A549 (cell line): ENCODE data around the gene CACNA2D4. TPM values are rescaled to one million over a fixed set of nuclear protein-coding genes. Genes with fewer than 3 reads are reported as not detected.

ENCODE experiments used
- ATAC-seq, 2 experiments: fragments of 200-7000 bp in 1 of 2; fragments of >200 bp in 1 of 2; cut with Nextera tagmentation in 1 of 2; cut with Tn5 transposase in 1 of 2; 3 replicates each; pipeline versions ENCODE4 v1.8.0 to v1.9.1; 2018 to 2020; ENCODE audit warnings: mild to moderate bottlenecking in 1 of 2, moderate library complexity in 1 of 2
- CTCF ChIA-PET: fragments of 300-600 bp; sonication (Branson Sonifier 250); formaldehyde crosslinking; extraction: SDS; loops from one replicate; lab custom pipeline; 2021; ENCODE audit warnings: antibody characterized with exemption, inconsistent platforms; lab: Yijun Ruan, JAX
- POLR2A ChIA-PET: fragments of 350-600 bp; formaldehyde crosslinking; extraction: SDS; loops from one replicate; lab custom pipeline; 2021; ENCODE audit warnings: antibody characterized with exemption, inconsistent platforms; lab: Yijun Ruan, JAX
- DNase-seq, 2 experiments: peaks; one replicate each; pipeline versions ENCODE4 v3.0.0 to v3.0.0-alpha.2; 2011 to 2016; ENCODE audit warnings: low read depth in 1 of 2, low spot score in 1 of 2
- FAIRE-seq: peaks from 2 replicates; lab custom pipeline; 2011; peaks lifted over from hg19 to GRCh38; lab: Jason Lieb, UNC
- H3K27ac ChIP-seq, 2 experiments: fragments of >200 bp; sonication (Bioruptor Twin); formaldehyde crosslinking; 3 replicates each; pipeline ENCODE4 v1.5.1; 2016 to 2017
- H3K4me1 ChIP-seq: fragments of >200 bp; sonication (Bioruptor Twin); formaldehyde crosslinking; 3 replicates; pipeline ENCODE4 v1.6.1; 2016
- H3K4me2 ChIP-seq: fragments of >200 bp; sonication (Bioruptor Twin); formaldehyde crosslinking; 3 replicates; pipeline ENCODE4 v1.6.1; 2016
- H3K4me3 ChIP-seq: fragments of >200 bp; sonication (Bioruptor Twin); formaldehyde crosslinking; 3 replicates; pipeline ENCODE4 v1.5.1; 2016
- H3K9me3 ChIP-seq: fragments of >200 bp; sonication (Bioruptor Twin); formaldehyde crosslinking; 3 replicates; pipeline ENCODE4 v1.6.1; 2016
- CHD2 ChIP-seq: fragments of 150-350 bp; IDR thresholded peaks from 2 replicates; pipeline ENCODE4 v1.6.1; 2014; ENCODE audit warnings: low read length; ENCODE audit not compliant: partially characterized antibody
- CHD4 ChIP-seq: fragments of 200-600 bp; sonication (generic); IDR thresholded peaks from 2 replicates; pipeline ENCODE4 v1.6.1; 2016; ENCODE audit warnings: antibody characterized with exemption, mild to moderate bottlenecking, borderline replicate concordance
- CTCF ChIP-seq: fragments of >200 bp; sonication (Bioruptor Twin); formaldehyde crosslinking; IDR thresholded peaks from 3 replicates; pipeline ENCODE4 v1.5.1; 2016
- EHF ChIP-seq: fragments of 250-450 bp; sonication (Bioruptor Pico); IDR thresholded peaks from 2 replicates; pipeline ENCODE4 v1.5.0; 2020; ENCODE audit warnings: mild to moderate bottlenecking
- GATA3 ChIP-seq: IDR thresholded peaks from 2 replicates; pipeline ENCODE4 v1.6.1; 2012; ENCODE audit warnings: borderline replicate concordance
- HEYL ChIP-seq: fragments of 250-450 bp; sonication (Bioruptor Pico); IDR thresholded peaks from 2 replicates; pipeline ENCODE4 v1.8.0; 2021; ENCODE audit warnings: mild to moderate bottlenecking, moderate library complexity
- HOXA7 ChIP-seq: fragments of 250-450 bp; sonication (Bioruptor Pico); IDR thresholded peaks from 2 replicates; pipeline ENCODE4 v1.5.0; 2020; ENCODE audit warnings: mild to moderate bottlenecking, moderate library complexity
- JUN ChIP-seq, 2 experiments: fragments of >200 bp; sonication (Bioruptor Twin); formaldehyde crosslinking; IDR thresholded peaks; 2 replicates in 1 of 2; 3 replicates in 1 of 2; pipeline ENCODE4 v1.6.1; 2016 to 2017
- KDM5A ChIP-seq: fragments of 200-600 bp; sonication (generic); IDR thresholded peaks from 2 replicates; pipeline ENCODE4 v1.6.1; 2016; ENCODE audit warnings: antibody characterized with exemption, mild to moderate bottlenecking
- MAX ChIP-seq: IDR thresholded peaks from 2 replicates; pipeline ENCODE4 v1.6.1; 2012
- POLR2A ChIP-seq: IDR thresholded peaks from 2 replicates; pipeline ENCODE4 v1.6.1; 2012; ENCODE audit warnings: mild to moderate bottlenecking, low read length
- POLR2AphosphoS2 ChIP-seq: conservative IDR thresholded peaks from 2 replicates; pipeline ENCODE4 v1.6.1; 2012; ENCODE audit warnings: low read length, improper control_type of control experiment, inconsistent platforms
- REST ChIP-seq: fragments of 200-600 bp; sonication (generic); IDR thresholded peaks from 2 replicates; pipeline ENCODE4 v1.6.1; 2016; ENCODE audit warnings: antibody characterized with exemption, mild to moderate bottlenecking, moderate library complexity
- RNF2 ChIP-seq: fragments of 200-600 bp; sonication (generic); IDR thresholded peaks from 2 replicates; pipeline ENCODE4 v1.6.1; 2016; ENCODE audit warnings: low read depth, mild to moderate bottlenecking, antibody characterized with exemption, moderate library complexity, borderline replicate concordance
- SMC3 ChIP-seq: fragments of >200 bp; sonication (Bioruptor Twin); formaldehyde crosslinking; IDR thresholded peaks from 3 replicates; pipeline ENCODE4 v1.6.1; 2018; ENCODE audit warnings: inconsistent platforms
- TFCP2L1 ChIP-seq: fragments of 250-450 bp; sonication (Bioruptor Pico); IDR thresholded peaks from 2 replicates; pipeline ENCODE4 v1.5.0; 2021; ENCODE audit warnings: mild to moderate bottlenecking
- USF2 ChIP-seq: fragments of 450-650 bp; IDR thresholded peaks from 2 replicates; pipeline ENCODE4 v1.6.1; 2014; ENCODE audit warnings: antibody characterized with exemption
- ZC3H11A ChIP-seq: fragments of 450-650 bp; IDR thresholded peaks from 2 replicates; pipeline ENCODE4 v1.6.1; 2014; ENCODE audit warnings: antibody characterized with exemption, mild to moderate bottlenecking
- ZNF302 ChIP-seq: fragments of 250-450 bp; sonication (Bioruptor Pico); IDR thresholded peaks from 2 replicates; pipeline ENCODE4 v1.9.0; 2021; ENCODE audit warnings: inconsistent platforms, mild to moderate bottlenecking, moderate library complexity
- WGBS: methylation state at CpG from one replicate; pipeline ENCODE4 v1.1.6; 2017; ENCODE audit errors: missing lambda C conversion rate; 5-methylcytosine and 5-hydroxymethylcytosine counted together
- polyA plus RNA-seq, 4 experiments: library from polyadenylated mRNA; depleted of rRNA in 3 of 4; stranded (reverse); fragments of >200 nt; fragmentation: RNase III in 1 of 4; extraction: RNeasy Plus Mini Kit Qiagen cat#74134 plus additional on column Dnase treatment in 1 of 4; gene quantifications; 2 replicates in 3 of 4; 3 replicates in 1 of 4; pipeline ENCODE4 v1.2.3, GENCODE V29; 2011 to 2017

CACNA2D4 gene
- polyA plus RNA-seq, 2 of the 4 experiments (the other 2 are of a cell fraction) = not detected

GRCh38 chr12:1906579-1906978 is 11.9 kb downstream of the CACNA2D4 start:
- no peak for TF ChIP-seq RNF2
- no peak for TF ChIP-seq POLR2AphosphoS2
- no peak for TF ChIP-seq CTCF
- no peak for TF ChIP-seq MAX
- no peak for TF ChIP-seq HEYL (CRISPR knock-in tag)
- no peak for TF ChIP-seq ZC3H11A
- TF ChIP-seq SMC3 = no peak
- TF ChIP-seq KDM5A = no peak
- no peak for TF ChIP-seq CHD2
- no peak for TF ChIP-seq REST
- TF ChIP-seq TFCP2L1 (CRISPR knock-in tag) = no peak
- TF ChIP-seq ZNF302 (CRISPR knock-in tag) = no peak
- no peak for TF ChIP-seq HOXA7 (CRISPR knock-in tag)
- Histone ChIP-seq H3K27ac (no peak overlapping the region), H3K4me3 (no peak overlapping the region), H3K4me2 (no peak overlapping the region), H3K4me1 (no peaks in the 10 kb centered on the region), H3K9me3 (peaks cover 36% of the 10 kb centered on the region)
- POLR2A ChIA-PET = interaction anchor here (0.6 kb wide), 1 partner anchor 1271 kb away, joined by 4 read pairs; no protein-coding TSS in a partner anchor
- DNase-seq = no peak
- CTCF ChIA-PET = interaction anchor here (2.0 kb wide), 1 partner anchor 33 kb away, joined by 4 read pairs; no protein-coding TSS in a partner anchor
- ATAC-seq = no peak
- no peak for FAIRE-seq
- 10% methylated on average over 3 of the region's 3 CpGs for WGBS

GRCh38 chr12:1904875-1905274 is 13.6 kb downstream of the CACNA2D4 start:
- ChIA-PET POLR2A (no interaction called here), CTCF (interaction anchor here (0.8 kb wide), 1 partner anchor 31 kb away, joined by 3 read pairs; no protein-coding TSS in a partner anchor)
- H3K9me3 ChIP-seq = peaks cover 36% of the 10 kb centered on the region
- H3K4me1 ChIP-seq = no peaks in the 10 kb centered on the region
- no peak overlapping the region for H3K4me2 ChIP-seq
- ATAC-seq (no peak), DNase-seq (no peak), FAIRE-seq (peak; percentile 77)
- no peak overlapping the region for H3K4me3 ChIP-seq
- no peak overlapping the region for H3K27ac ChIP-seq
- no peak for TF ChIP-seq TFCP2L1 (CRISPR knock-in tag)
- TF ChIP-seq JUN (IDR thresholded peaks at IDR 0.05) = no peak
- no peak for TF ChIP-seq POLR2A

- ChIA-PET CTCF (interaction anchor here (1.6 to 2.8 kb wide), 2 partner anchors 43 to 106 kb away, joined by 5 to 6 read pairs; no protein-coding TSS in a partner anchor), POLR2A (no interaction called here)
- no peak for FAIRE-seq
- 16% methylated on average over 5 of the region's 5 CpGs for WGBS
- DNase-seq = no peak
- peaks cover 5% of the 10 kb centered on the region; the same call in 2 of the 3 replicates for H3K9me3 ChIP-seq
- H3K4me2 ChIP-seq = no peak overlapping the region
- ATAC-seq = no peak
- no peak overlapping the region for H3K4me3 ChIP-seq
- TF ChIP-seq CHD4 (no peak), ZNF302 (CRISPR knock-in tag) (no peak), GATA3 (no peak), SMC3 (no peak), USF2 (no peak), EHF (CRISPR knock-in tag) (no peak), JUN (IDR thresholded peaks at IDR 0.05) (no peak), MAX (no peak), HEYL (CRISPR knock-in tag) (no peak)
- no peak overlapping the region for H3K27ac ChIP-seq
- H3K4me1 ChIP-seq = no peaks in the 10 kb centered on the region
These were observed 21.5 kb downstream of the CACNA2D4 start for GRCh38 chr12:1896964-1897363.
